ENCODE measurements around the gene PDIK1L.

Gene PDIK1L

DNA sequence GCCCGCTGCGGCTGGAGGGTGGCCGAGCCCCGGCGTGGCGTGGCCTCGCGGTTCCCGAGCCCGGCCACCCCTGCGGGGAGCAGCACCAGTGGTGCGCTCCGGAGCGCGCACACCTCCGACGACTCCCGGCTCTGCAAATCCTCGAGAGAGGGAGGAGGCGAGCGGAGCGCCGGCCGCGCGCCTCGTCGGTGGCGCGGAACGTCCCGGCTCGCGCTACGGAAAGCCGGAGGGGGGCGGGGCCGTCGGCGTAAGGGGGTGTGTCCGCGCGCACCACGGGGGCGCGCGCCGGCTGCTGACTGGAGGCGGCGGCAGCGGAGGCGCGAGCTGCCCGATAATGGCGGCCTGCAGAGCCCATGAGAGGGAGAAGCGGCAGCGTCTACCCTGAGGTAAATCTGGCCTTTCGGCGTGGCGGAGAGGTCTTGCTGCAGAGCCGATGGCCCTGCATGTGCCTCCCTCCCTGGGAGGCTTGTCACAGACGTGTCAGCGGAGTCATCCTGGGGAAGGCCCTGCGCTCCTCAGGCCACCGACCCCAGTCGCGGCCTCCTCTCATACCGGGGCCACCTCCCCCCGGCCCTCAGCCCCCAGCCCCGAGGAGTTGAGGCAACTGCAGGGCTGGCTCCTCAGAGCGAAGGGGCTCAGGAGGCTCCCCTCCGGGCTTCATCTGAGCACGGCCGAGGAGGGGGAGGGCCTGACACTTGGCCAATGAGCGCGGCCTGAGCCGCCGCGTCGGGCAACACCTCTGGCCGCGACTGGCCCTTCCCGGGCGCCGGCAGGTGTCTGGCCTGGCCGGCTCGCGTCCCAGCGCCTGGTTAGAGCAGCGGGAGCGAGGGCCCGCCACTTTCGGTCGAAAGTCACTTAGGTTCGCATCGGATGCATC lies at the start of gene PDIK1L:
Gene PDIK1L (plus strand): TSS at position 295 of the 877 bp plus-strand sequence. CDS start 2,485 bp downstream, outside the sequence.
- peak within 1 kb of the TSS; percentile 99 for H3K27ac ChIP-seq
- TF ChIP-seq, protein P1, sequence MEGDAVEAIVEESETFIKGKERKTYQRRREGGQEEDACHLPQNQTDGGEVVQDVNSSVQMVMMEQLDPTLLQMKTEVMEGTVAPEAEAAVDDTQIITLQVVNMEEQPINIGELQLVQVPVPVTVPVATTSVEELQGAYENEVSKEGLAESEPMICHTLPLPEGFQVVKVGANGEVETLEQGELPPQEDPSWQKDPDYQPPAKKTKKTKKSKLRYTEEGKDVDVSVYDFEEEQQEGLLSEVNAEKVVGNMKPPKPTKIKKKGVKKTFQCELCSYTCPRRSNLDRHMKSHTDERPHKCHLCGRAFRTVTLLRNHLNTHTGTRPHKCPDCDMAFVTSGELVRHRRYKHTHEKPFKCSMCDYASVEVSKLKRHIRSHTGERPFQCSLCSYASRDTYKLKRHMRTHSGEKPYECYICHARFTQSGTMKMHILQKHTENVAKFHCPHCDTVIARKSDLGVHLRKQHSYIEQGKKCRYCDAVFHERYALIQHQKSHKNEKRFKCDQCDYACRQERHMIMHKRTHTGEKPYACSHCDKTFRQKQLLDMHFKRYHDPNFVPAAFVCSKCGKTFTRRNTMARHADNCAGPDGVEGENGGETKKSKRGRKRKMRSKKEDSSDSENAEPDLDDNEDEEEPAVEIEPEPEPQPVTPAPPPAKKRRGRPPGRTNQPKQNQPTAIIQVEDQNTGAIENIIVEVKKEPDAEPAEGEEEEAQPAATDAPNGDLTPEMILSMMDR (conservative IDR thresholded peaks at IDR 0.05): no peak

GRCh38 chr1:26064553-26064952 lies 47.1 kb upstream of the PDIK1L start:
- TF ChIP-seq, protein P1 (conservative IDR thresholded peaks at IDR 0.05): no peak
- peak overlapping the region; percentile 21; the same call in 1 of the 2 replicates for H3K27ac ChIP-seq

DNA sequence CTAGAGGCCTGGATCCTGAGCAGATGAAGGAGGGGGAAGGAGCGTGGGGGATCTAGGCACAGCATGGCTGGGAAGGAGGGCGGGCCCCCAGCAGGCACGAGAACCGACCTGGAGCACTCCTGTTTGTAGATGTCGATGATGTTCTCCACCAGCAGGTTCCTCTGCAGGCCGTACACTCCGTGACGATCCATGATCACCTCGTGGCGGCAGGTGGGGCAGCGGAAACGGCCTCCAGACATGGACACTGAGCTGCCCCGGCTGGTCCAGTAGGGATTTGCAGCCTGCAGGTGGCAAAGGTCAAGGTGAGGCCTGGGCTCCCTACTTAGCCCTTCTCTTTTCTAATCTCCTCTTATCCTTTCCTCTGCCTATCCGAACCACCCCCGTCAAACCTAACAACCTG lies 45.5 kb upstream of the PDIK1L start:
- TF ChIP-seq, protein P1 (conservative IDR thresholded peaks at IDR 0.05): no peak
- H3K27ac ChIP-seq: no peak overlapping the region

GRCh38 chr1:26066857-26067256 lies 44.8 kb upstream of the PDIK1L start:
- TF ChIP-seq, protein P1 (conservative IDR thresholded peaks at IDR 0.05): no peak
- peak overlapping the region; percentile 7; the same call in 1 of the 2 replicates for H3K27ac ChIP-seq

- peak within 1 kb of the TSS; percentile 7; the same call in 1 of the 2 replicates for H3K27ac ChIP-seq
- TF ChIP-seq, protein P1 (conservative IDR thresholded peaks at IDR 0.05): no peak
Measured at GRCh38 chr1:26067432-26067911, 44.2 kb upstream of the PDIK1L start, which contains the start of gene TRIM63. TSS of gene TRIM63 (minus strand) at chr1:26067630. CDS start at chr1:26067494, 136 bp downstream.

- no peak overlapping the region for H3K27ac ChIP-seq
- TF ChIP-seq, protein P1 (conservative IDR thresholded peaks at IDR 0.05): no peak
Measured at GRCh38 chr1:26069941-26070295, 41.7 kb upstream of the PDIK1L start.

GRCh38 chr1:26070296-26070962 lies 41.2 kb upstream of the PDIK1L start:
- H3K27ac ChIP-seq: no peak overlapping the region
- TF ChIP-seq, protein P1 (conservative IDR thresholded peaks at IDR 0.05): no peak
